Suprapubic skin (tissue), 4 donors: ENCODE measurements around the gene GUCY2F. TPM values are rescaled to one million over a fixed set of nuclear protein-coding genes. Genes with fewer than 3 reads are reported as not detected.

Source experiments
- DNase-seq, 2 donors: peaks; one replicate each; pipeline ENCODE4 v3.0.0-alpha.2; 2019; ENCODE audit warnings: low spot score in 2 of 2
- H3K27ac ChIP-seq: fragments of 200-600 bp; sonication (generic); one replicate; pipeline ENCODE4 v1.5.1; 2019
- H3K27me3 ChIP-seq: fragments of 200-600 bp; sonication (generic); one replicate; pipeline ENCODE4 v1.5.1; 2019
- H3K36me3 ChIP-seq: fragments of 200-600 bp; sonication (generic); one replicate; pipeline ENCODE4 v1.5.1; 2019
- H3K4me1 ChIP-seq: fragments of 200-600 bp; sonication (generic); one replicate; pipeline ENCODE4 v1.5.1; 2019
- H3K4me3 ChIP-seq: fragments of 200-600 bp; sonication (generic); one replicate; pipeline ENCODE4 v1.5.1; 2019; ENCODE audit warnings: mild to moderate bottlenecking
- H3K9me3 ChIP-seq: fragments of 200-600 bp; sonication (generic); one replicate; pipeline ENCODE4 v1.5.1; 2019
- EP300 ChIP-seq: sonication (generic); formaldehyde crosslinking; IDR thresholded peaks from one replicate; pipeline ENCODE4 v1.6.1; 2017; ENCODE audit warnings: antibody characterized with exemption
- POLR2A ChIP-seq, 2 donors: fragments of 450-650 bp; IDR thresholded peaks; one replicate each; pipeline ENCODE4 v1.6.1; 2017; ENCODE audit warnings: antibody characterized with exemption in 2 of 2, mild to moderate bottlenecking in 2 of 2, moderate library complexity in 2 of 2
- POLR2AphosphoS5 ChIP-seq, 3 donors: sonication (generic); formaldehyde crosslinking; IDR thresholded peaks; one replicate each; pipeline ENCODE4 v1.6.1; 2017; ENCODE audit warnings: antibody characterized with exemption in 3 of 3
- WGBS: methylation state at CpG from one replicate; pipeline ENCODE4 v1.1.5; 2018; 5-methylcytosine and 5-hydroxymethylcytosine counted together
- total RNA-seq, 4 donors: library from RNA; depleted of rRNA; stranded (reverse); fragments of >200 nt; gene quantifications; one replicate each; pipeline ENCODE4 v1.1.0, GENCODE V29; 2016
- TF ChIP-seq, protein P1 (sequence below), 2 donors: fragments of 200-600 bp in 1 of 2; fragments of 450-650 bp in 1 of 2; sonication (generic) in 1 of 2; IDR thresholded peaks; one replicate each; pipeline ENCODE4 v1.5.1; 2016 to 2019; ENCODE audit warnings: antibody characterized with exemption in 2 of 2, mild to moderate bottlenecking in 1 of 2, moderate library complexity in 1 of 2

GUCY2F gene
- total RNA-seq, 4 donors from 2014 or later: not detected

DNA sequence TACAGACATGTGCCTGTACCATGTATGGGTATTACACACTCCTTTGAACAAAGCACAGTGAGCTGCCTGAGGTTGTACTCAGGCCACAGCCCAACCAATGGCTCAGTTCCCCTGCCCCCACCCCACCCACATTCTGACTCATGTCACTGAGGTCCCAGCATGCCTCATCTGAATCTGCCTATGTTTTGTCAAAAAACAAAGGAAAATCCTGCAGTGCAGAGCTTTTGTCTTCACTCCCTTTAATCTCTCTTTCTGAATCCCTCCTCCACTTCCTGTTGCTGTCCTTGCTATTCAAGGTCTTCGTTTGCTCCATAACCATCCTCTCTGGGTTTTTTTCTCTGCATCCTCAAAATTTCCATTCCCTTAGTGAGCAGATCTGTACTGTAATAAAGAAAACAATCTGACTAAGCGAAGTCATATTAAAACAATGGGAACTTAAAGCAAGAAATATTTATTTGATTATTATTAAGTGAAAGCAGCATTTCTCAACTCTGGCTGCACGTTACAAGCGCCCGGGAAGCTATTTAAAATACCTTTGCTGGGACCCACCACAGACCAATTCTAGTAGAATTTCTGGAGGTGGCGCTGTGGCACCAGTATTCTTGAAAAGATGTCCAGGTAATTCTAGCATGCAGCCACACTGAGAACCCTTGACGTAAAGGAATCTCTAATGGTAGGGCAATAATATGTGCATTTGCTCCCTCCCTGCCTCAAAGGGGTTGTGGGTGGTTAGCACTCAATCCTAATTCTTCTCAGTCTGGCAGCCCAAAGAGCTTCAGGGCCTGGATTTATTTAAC, 8.7 kb downstream of the GUCY2F start:
- Histone ChIP-seq H3K36me3 (no peaks in the 10 kb centered on the region), H3K4me3 (no peak overlapping the region), H3K27me3 (no peaks in the 10 kb centered on the region), H3K4me1 (peaks cover 4% of the 10 kb centered on the region), H3K27ac (no peak overlapping the region), H3K9me3 (no peaks in the 10 kb centered on the region)
- no peak for DNase-seq
- TF ChIP-seq, protein P1, sequence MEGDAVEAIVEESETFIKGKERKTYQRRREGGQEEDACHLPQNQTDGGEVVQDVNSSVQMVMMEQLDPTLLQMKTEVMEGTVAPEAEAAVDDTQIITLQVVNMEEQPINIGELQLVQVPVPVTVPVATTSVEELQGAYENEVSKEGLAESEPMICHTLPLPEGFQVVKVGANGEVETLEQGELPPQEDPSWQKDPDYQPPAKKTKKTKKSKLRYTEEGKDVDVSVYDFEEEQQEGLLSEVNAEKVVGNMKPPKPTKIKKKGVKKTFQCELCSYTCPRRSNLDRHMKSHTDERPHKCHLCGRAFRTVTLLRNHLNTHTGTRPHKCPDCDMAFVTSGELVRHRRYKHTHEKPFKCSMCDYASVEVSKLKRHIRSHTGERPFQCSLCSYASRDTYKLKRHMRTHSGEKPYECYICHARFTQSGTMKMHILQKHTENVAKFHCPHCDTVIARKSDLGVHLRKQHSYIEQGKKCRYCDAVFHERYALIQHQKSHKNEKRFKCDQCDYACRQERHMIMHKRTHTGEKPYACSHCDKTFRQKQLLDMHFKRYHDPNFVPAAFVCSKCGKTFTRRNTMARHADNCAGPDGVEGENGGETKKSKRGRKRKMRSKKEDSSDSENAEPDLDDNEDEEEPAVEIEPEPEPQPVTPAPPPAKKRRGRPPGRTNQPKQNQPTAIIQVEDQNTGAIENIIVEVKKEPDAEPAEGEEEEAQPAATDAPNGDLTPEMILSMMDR (IDR thresholded peaks at IDR 0.05): no peak
- WGBS: 51% methylated on average over 7 of the region's 7 CpGs

DNA sequence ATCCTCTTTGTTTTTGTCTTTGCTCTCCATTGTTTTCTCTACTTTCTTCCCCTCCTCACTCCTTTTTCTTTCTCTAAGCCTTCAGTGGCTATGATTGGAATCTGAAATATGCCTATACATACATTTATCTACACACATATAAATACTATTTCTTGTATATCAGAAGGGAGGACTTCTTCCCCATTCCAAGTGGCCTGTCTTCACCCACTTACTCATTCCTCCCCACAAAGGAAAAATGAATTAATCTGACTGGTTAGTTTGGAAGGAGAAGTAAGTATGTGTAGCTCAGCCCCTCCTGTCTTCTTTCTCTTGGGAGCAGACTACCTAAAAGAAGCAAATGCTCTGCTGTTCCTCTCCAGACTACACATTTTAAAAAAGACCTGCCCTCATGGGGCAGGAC, 17.7 kb downstream of the GUCY2F start:
- Histone ChIP-seq H3K4me3 (no peak overlapping the region), H3K36me3 (no peaks in the 10 kb centered on the region), H3K4me1 (no peaks in the 10 kb centered on the region), H3K27me3 (no peaks in the 10 kb centered on the region), H3K27ac (no peak overlapping the region), H3K9me3 (no peaks in the 10 kb centered on the region)
- TF ChIP-seq EP300 (no peak), POLR2AphosphoS5 (IDR thresholded peaks at IDR 0.05) (no peak), POLR2A (IDR thresholded peaks at IDR 0.05) (no peak)
- DNase-seq: no peak

GRCh38 chrX:109463784-109464183, 18.1 kb downstream of the GUCY2F start:
- TF ChIP-seq EP300 (no peak), POLR2AphosphoS5 (IDR thresholded peaks at IDR 0.05) (no peak), POLR2A (IDR thresholded peaks at IDR 0.05) (no peak)
- TF ChIP-seq, protein P1 (IDR thresholded peaks at IDR 0.05): no peak
- Histone ChIP-seq H3K27me3 (no peaks in the 10 kb centered on the region), H3K4me1 (no peaks in the 10 kb centered on the region), H3K36me3 (no peaks in the 10 kb centered on the region), H3K4me3 (no peak overlapping the region), H3K27ac (no peak overlapping the region), H3K9me3 (no peaks in the 10 kb centered on the region)
- no peak for DNase-seq
- WGBS: 43% methylated on average over 2 of the region's 2 CpGs

GRCh38 chrX:109448282-109448938, 33.5 kb downstream of the GUCY2F start:
- no peaks in the 10 kb centered on the region for H3K36me3 ChIP-seq
- WGBS: 56% methylated on average over 3 of the region's 3 CpGs
- TF ChIP-seq POLR2AphosphoS5 (IDR thresholded peaks at IDR 0.05) (no peak), EP300 (no peak), POLR2A (IDR thresholded peaks at IDR 0.05) (no peak)
- TF ChIP-seq, protein P1 (IDR thresholded peaks at IDR 0.05): no peak
- no peak overlapping the region for H3K4me3 ChIP-seq
- no peaks in the 10 kb centered on the region for H3K27me3 ChIP-seq
- no peaks in the 10 kb centered on the region for H3K4me1 ChIP-seq
- H3K9me3 ChIP-seq: no peaks in the 10 kb centered on the region
- no peak overlapping the region for H3K27ac ChIP-seq
- DNase-seq: no peak

GRCh38 chrX:109441266-109441665, 40.6 kb downstream of the GUCY2F start:
- no peaks in the 10 kb centered on the region for H3K4me1 ChIP-seq
- H3K27me3 ChIP-seq: no peaks in the 10 kb centered on the region
- H3K4me3 ChIP-seq: no peak overlapping the region
- H3K36me3 ChIP-seq: no peaks in the 10 kb centered on the region
- no peaks in the 10 kb centered on the region for H3K9me3 ChIP-seq
- WGBS: 49% methylated on average over 2 of the region's 2 CpGs
- no peak for DNase-seq
- TF ChIP-seq EP300 (no peak), POLR2AphosphoS5 (IDR thresholded peaks at IDR 0.05) (no peak), POLR2A (IDR thresholded peaks at IDR 0.05) (no peak)
- TF ChIP-seq, protein P1 (IDR thresholded peaks at IDR 0.05): no peak
- H3K27ac ChIP-seq: no peak overlapping the region
